Measurements from ENCODE around the gene HEBP1.

DNA sequence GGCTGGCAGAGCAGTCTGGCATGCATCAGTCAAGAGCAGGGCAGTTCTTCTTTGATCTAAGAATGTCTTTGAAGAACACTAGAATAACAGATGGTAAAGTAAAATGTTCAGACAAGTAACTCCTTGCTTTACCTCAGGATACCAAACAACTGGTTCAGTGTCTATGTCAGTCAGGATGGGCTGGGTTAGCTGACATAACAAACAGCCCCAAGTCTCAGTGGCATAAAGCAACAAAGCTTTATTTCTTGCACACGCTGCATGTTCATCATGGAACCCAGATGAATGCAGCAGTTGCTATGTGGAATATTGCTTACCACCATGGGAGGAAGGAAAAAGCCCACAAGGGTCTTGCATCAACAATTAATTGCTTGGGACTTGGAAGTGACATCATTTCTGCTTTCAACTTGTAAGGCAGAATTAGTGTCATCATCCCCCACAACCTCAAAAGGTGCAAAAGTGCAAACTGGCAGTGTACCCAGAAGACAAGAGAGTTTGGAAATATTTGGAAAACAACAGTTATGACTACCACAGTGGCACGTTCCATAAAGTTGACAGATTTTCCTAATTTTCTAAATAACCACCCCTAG, 69.3 kb downstream of the HEBP1 start:
- TF ChIP-seq CTCF (IDR thresholded peaks at IDR 0.05) (no peak), POLR2A (IDR thresholded peaks at IDR 0.05) (no peak), POLR2AphosphoS5 (IDR thresholded peaks at IDR 0.05) (no peak)

All from sigmoid colon (tissue), 4 donors.